DOHH2 (cell line): ENCODE data around the gene FLNB.

ENCODE experiments used
- H3F3A ChIP-seq: fragments of 200-600 bp; sonication (generic), shearing (Covaris generic); 2 replicates; pipeline ENCODE4 v1.6.0; 2016; ENCODE audit warnings: antibody characterized with exemption, mild to moderate bottlenecking; ENCODE audit not compliant: control insufficient read depth, insufficient read depth
- H3K27ac ChIP-seq: fragments of 200-600 bp; sonication (generic); 2 replicates; pipeline ENCODE4 v1.5.1; 2014; ENCODE audit warnings: low read depth, mild to moderate bottlenecking, low read length, moderate library complexity
- H3K27me3 ChIP-seq: fragments of 200-600 bp; sonication (generic); 2 replicates; pipeline ENCODE4 v1.6.1; 2014; ENCODE audit warnings: mild to moderate bottlenecking, low read length, mixed read lengths; ENCODE audit not compliant: control insufficient read depth
- H3K36me3 ChIP-seq: fragments of 200-600 bp; sonication (generic); 2 replicates; pipeline ENCODE4 v1.6.1; 2014; ENCODE audit warnings: mild to moderate bottlenecking, low read length, moderate library complexity, mixed read lengths; ENCODE audit not compliant: control insufficient read depth
- H3K4me1 ChIP-seq: fragments of 200-600 bp; sonication (generic); 2 replicates; pipeline ENCODE4 v1.6.1; 2014; ENCODE audit warnings: mild to moderate bottlenecking, low read length, mixed read lengths; ENCODE audit not compliant: control insufficient read depth
- H3K4me2 ChIP-seq: fragments of 200-600 bp; sonication (generic); 2 replicates; pipeline ENCODE4 v1.6.0; 2014; ENCODE audit warnings: mild to moderate bottlenecking, low read length, moderate library complexity
- H3K4me3 ChIP-seq: fragments of 200-600 bp; sonication (generic); 2 replicates; pipeline ENCODE4 v1.5.1; 2014; ENCODE audit warnings: mild to moderate bottlenecking, low read length, mixed read lengths
- H3K79me2 ChIP-seq: fragments of 200-600 bp; sonication (generic); 2 replicates; pipeline ENCODE4 v1.6.1; 2014; ENCODE audit warnings: mild to moderate bottlenecking, low read length, mixed read lengths; ENCODE audit not compliant: control insufficient read depth
- H3K9me2 ChIP-seq: fragments of 200-600 bp; sonication (generic); replicated peaks from 2 replicates; pipeline ENCODE4 v1.6.1; 2014; ENCODE audit warnings: mild to moderate bottlenecking, low read length, mixed read lengths; ENCODE audit not compliant: control insufficient read depth
- H3K9me3 ChIP-seq: fragments of 200-600 bp; sonication (generic); 2 replicates; pipeline ENCODE4 v1.6.1; 2014; ENCODE audit warnings: antibody characterized with exemption, low read length, mixed read lengths; ENCODE audit not compliant: control insufficient read depth, insufficient read depth
- H4K20me1 ChIP-seq: fragments of 200-600 bp; sonication (generic); 2 replicates; pipeline ENCODE4 v1.6.0; 2014; ENCODE audit warnings: low read depth, mild to moderate bottlenecking, antibody characterized with exemption, low read length, moderate library complexity; ENCODE audit not compliant: control insufficient read depth, insufficient read depth
- EZH2phosphoT487 ChIP-seq: fragments of 200-600 bp; sonication (generic); IDR thresholded peaks from 2 replicates; pipeline ENCODE4 v1.6.1; 2017; ENCODE audit warnings: borderline replicate concordance, mild to moderate bottlenecking, antibody characterized with exemption, low read length, moderate library complexity, mixed read lengths
- TF ChIP-seq, protein P1 (sequence below): fragments of 200-600 bp; sonication (generic); IDR thresholded peaks from one replicate; pipeline ENCODE4 v1.5.1; 2014; ENCODE audit warnings: antibody characterized with exemption, mild to moderate bottlenecking, low read depth, low read length; ENCODE audit not compliant: poor library complexity, severe bottlenecking

Gene FLNB

DNA sequence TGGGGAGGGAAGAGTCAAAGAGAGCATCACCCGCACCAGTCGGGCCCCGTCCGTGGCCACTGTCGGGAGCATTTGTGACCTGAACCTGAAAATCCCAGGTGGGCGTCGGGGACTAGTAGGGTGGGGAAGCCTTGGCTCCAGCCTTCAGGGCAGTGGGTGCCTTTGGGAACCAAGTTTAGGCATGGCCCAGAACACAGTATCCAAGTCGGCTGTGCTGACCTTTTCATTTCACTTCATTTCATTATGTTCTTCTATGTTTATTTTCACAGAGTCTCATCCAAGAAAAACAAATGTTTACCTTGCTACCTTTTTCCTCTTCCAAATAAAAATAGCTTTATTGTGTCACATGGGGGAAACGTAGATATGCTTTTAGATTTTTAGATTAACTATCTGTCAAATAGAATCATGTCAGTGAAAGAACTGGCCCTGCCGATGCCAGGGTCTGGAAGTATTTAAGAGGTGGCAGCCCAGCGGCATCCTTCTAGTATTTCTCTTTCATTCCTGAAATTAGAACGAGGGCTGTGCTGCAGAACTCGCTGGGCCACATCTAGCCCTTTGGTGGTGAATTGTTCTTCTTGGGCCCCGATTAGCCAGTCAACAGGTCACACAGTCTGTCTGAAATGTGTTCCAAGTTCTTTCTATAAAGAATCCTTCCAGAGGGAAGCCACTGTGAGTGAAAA is 142.0 kb downstream of the FLNB start:
- Histone ChIP-seq H3K9me3 (no peaks in the 10 kb centered on the region), H3K27me3 (no peaks in the 10 kb centered on the region), H3K27ac (no peak overlapping the region), H3K4me3 (no peak overlapping the region), H3K79me2 (no peaks in the 10 kb centered on the region), H4K20me1 (no peaks in the 10 kb centered on the region), H3F3A (no peaks in the 10 kb centered on the region), H3K4me1 (no peaks in the 10 kb centered on the region), H3K9me2 (no peaks in the 10 kb centered on the region), H3K36me3 (peaks cover 2% of the 10 kb centered on the region; the same call in 1 of the 2 replicates), H3K4me2 (no peak overlapping the region)
- no peak for TF ChIP-seq EZH2phosphoT487
- TF ChIP-seq, protein P1, sequence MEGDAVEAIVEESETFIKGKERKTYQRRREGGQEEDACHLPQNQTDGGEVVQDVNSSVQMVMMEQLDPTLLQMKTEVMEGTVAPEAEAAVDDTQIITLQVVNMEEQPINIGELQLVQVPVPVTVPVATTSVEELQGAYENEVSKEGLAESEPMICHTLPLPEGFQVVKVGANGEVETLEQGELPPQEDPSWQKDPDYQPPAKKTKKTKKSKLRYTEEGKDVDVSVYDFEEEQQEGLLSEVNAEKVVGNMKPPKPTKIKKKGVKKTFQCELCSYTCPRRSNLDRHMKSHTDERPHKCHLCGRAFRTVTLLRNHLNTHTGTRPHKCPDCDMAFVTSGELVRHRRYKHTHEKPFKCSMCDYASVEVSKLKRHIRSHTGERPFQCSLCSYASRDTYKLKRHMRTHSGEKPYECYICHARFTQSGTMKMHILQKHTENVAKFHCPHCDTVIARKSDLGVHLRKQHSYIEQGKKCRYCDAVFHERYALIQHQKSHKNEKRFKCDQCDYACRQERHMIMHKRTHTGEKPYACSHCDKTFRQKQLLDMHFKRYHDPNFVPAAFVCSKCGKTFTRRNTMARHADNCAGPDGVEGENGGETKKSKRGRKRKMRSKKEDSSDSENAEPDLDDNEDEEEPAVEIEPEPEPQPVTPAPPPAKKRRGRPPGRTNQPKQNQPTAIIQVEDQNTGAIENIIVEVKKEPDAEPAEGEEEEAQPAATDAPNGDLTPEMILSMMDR: no peak

- no peak overlapping the region for H3K4me3 ChIP-seq
- no peaks in the 10 kb centered on the region for H3K79me2 ChIP-seq
- no peak overlapping the region for H3K27ac ChIP-seq
- no peaks in the 10 kb centered on the region for H3K4me1 ChIP-seq
- TF ChIP-seq, protein P1: no peak
- TF ChIP-seq EZH2phosphoT487: no peak
- no peaks in the 10 kb centered on the region for H4K20me1 ChIP-seq
- H3F3A ChIP-seq: no peaks in the 10 kb centered on the region
- H3K27me3 ChIP-seq: no peaks in the 10 kb centered on the region
- no peak overlapping the region for H3K4me2 ChIP-seq
- no peaks in the 10 kb centered on the region for H3K9me3 ChIP-seq
- H3K36me3 ChIP-seq: peaks cover 2% of the 10 kb centered on the region; the same call in 1 of the 2 replicates
- no peaks in the 10 kb centered on the region for H3K9me2 ChIP-seq
Measured at GRCh38 chr3:58150810-58151199, 142.6 kb downstream of the FLNB start.

DNA sequence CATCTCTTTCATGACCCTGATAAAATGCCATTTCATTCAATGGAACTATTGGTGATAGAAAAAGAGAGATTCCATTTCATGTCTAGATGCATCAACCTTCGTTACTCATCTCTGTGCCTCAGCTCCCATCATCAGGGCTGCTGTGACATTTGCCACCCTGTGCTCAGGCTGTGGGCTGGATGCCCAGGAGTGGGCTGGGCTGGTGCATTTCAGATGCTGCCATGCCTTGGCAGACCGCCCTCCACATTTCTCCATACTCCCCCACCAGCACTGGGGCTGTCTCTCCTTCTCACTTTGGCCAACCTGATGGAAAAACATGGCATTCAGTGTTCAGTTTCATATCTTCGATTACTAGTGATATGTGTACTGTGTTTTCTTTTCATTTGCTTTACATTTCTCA is 143.4 kb downstream of the FLNB start:
- TF ChIP-seq EZH2phosphoT487: no peak
- TF ChIP-seq, protein P1: no peak
- no peaks in the 10 kb centered on the region for H3K9me2 ChIP-seq
- no peaks in the 10 kb centered on the region for H3K79me2 ChIP-seq
- H3K9me3 ChIP-seq: no peaks in the 10 kb centered on the region
- no peaks in the 10 kb centered on the region for H4K20me1 ChIP-seq
- peaks cover 2% of the 10 kb centered on the region; the same call in 1 of the 2 replicates for H3K36me3 ChIP-seq
- no peak overlapping the region for H3K27ac ChIP-seq
- H3K4me3 ChIP-seq: no peak overlapping the region
- H3F3A ChIP-seq: no peaks in the 10 kb centered on the region
- no peaks in the 10 kb centered on the region for H3K27me3 ChIP-seq
- H3K4me1 ChIP-seq: no peaks in the 10 kb centered on the region
- H3K4me2 ChIP-seq: no peak overlapping the region
